Measurements from ENCODE around the gene OXER1. TPM values are rescaled to one million over a fixed set of nuclear protein-coding genes. Genes with fewer than 3 reads are reported as not detected.

OXER1 gene
- not detected in 2 replicates for total RNA-seq (2014; rRNA removed; shearing (Covaris generic))

GRCh38 chr2:42764096-42764495 is at the start of gene OXER1:
OXER1 (minus strand) TSS chr2:42764135; CDS start chr2:42764062, 73 bp downstream.
- no peak for DNase-seq (ENCODE audit: low spot score)

GRCh38 chr2:42812899-42813479 is 49.1 kb upstream of the OXER1 start:
- peak; percentile 74 for DNase-seq (ENCODE audit: low spot score)

GRCh38 chr2:42810971-42811811 is 47.3 kb upstream of the OXER1 start:
- DNase-seq (ENCODE audit: low spot score) = no peak

GRCh38 chr2:42810121-42810970 is 46.4 kb upstream of the OXER1 start:
- peak; percentile 94 for DNase-seq (ENCODE audit: low spot score)

GRCh38 chr2:42809819-42810120 is 45.8 kb upstream of the OXER1 start:
- peak; percentile 79 for DNase-seq (ENCODE audit: low spot score)

GRCh38 chr2:42809131-42809818 is 45.3 kb upstream of the OXER1 start:
- peak; percentile 45 for DNase-seq (ENCODE audit: low spot score)

- no peak for DNase-seq (ENCODE audit: low spot score)
These were observed 44.4 kb upstream of the OXER1 start for GRCh38 chr2:42808301-42808700.

- DNase-seq (ENCODE audit: low spot score) = no peak
These were observed 42.9 kb upstream of the OXER1 start for GRCh38 chr2:42806786-42807185.

GRCh38 chr2:42804891-42805290 is 41.0 kb upstream of the OXER1 start:
- DNase-seq (ENCODE audit: low spot score) = no peak

GRCh38 chr2:42804338-42804737 is 40.4 kb upstream of the OXER1 start:
- no peak for DNase-seq (ENCODE audit: low spot score)

GRCh38 chr2:42802150-42802549 is 38.2 kb upstream of the OXER1 start:
- no peak for DNase-seq (ENCODE audit: low spot score)

- DNase-seq (ENCODE audit: low spot score) = no peak
These were observed 37.4 kb upstream of the OXER1 start for GRCh38 chr2:42801381-42801780.

GRCh38 chr2:42800981-42801380 is 37.0 kb upstream of the OXER1 start:
- no peak for DNase-seq (ENCODE audit: low spot score)

GRCh38 chr2:42800461-42800962 is 36.6 kb upstream of the OXER1 start:
- DNase-seq (ENCODE audit: low spot score) = no peak

- DNase-seq (ENCODE audit: low spot score) = no peak
These were observed 35.9 kb upstream of the OXER1 start for GRCh38 chr2:42799881-42800280.

- no peak for DNase-seq (ENCODE audit: low spot score)
These were observed 33.3 kb upstream of the OXER1 start for GRCh38 chr2:42797281-42797680.

- no peak for DNase-seq (ENCODE audit: low spot score)
These were observed 32.7 kb upstream of the OXER1 start for GRCh38 chr2:42796427-42797248.

GRCh38 chr2:42795841-42796301 is 31.9 kb upstream of the OXER1 start:
- no peak for DNase-seq (ENCODE audit: low spot score)

GRCh38 chr2:42795275-42795674 is 31.3 kb upstream of the OXER1 start:
- no peak for DNase-seq (ENCODE audit: low spot score)

- DNase-seq (ENCODE audit: low spot score) = peak; percentile 47
These were observed 30.5 kb upstream of the OXER1 start for GRCh38 chr2:42794271-42795046.
